HepG2 (cell line): ENCODE data around the gene PASK. TPM values are rescaled to one million over a fixed set of nuclear protein-coding genes. Genes with fewer than 3 reads are reported as not detected.

Experiments used
- EHMT2 ChIP-seq: fragments of 200-600 bp; sonication (generic); IDR thresholded peaks from 2 replicates; pipeline ENCODE4 v1.7.0; 2017; ENCODE audit warnings: antibody characterized with exemption, low read depth, low read length, borderline replicate concordance
- PHB2 ChIP-seq: fragments of 450-650 bp; IDR thresholded peaks from 2 replicates; pipeline ENCODE4 v1.6.1; 2018; ENCODE audit not compliant: partially characterized antibody
- PRMT3 ChIP-seq: sonication (generic); formaldehyde crosslinking; IDR thresholded peaks from 2 replicates; pipeline ENCODE4 v1.8.1; 2022; ENCODE audit warnings: low read depth, mild to moderate bottlenecking, moderate library complexity, missing genetic modification reagents, borderline replicate concordance
- RCOR2 ChIP-seq: IDR thresholded peaks from 2 replicates; pipeline ENCODE4 v1.6.1; 2016; ENCODE audit warnings: missing biosample characterization, missing genetic modification reagents
- REXO4 ChIP-seq: sonication (generic); formaldehyde crosslinking; IDR thresholded peaks from 2 replicates; pipeline ENCODE4 v1.8.0; 2022; ENCODE audit warnings: missing genetic modification reagents, mild to moderate bottlenecking, borderline replicate concordance
- ZFP36L2 ChIP-seq: sonication (generic); formaldehyde crosslinking; IDR thresholded peaks from 2 replicates; pipeline ENCODE4 v1.4.0; 2020; ENCODE audit warnings: missing genetic modification reagents
- ZMYM2 ChIP-seq: sonication (generic); formaldehyde crosslinking; IDR thresholded peaks from 2 replicates; pipeline ENCODE4 v1.8.0; 2022; ENCODE audit warnings: mild to moderate bottlenecking, missing genetic modification reagents
- ZNF224 ChIP-seq: sonication (generic); formaldehyde crosslinking; IDR thresholded peaks from 2 replicates; pipeline ENCODE4 v1.5.0; 2020; ENCODE audit warnings: mild to moderate bottlenecking, missing genetic modification reagents
- ZNF264 ChIP-seq: sonication (generic); formaldehyde crosslinking; IDR thresholded peaks from 2 replicates; pipeline ENCODE4 v1.4.0; 2020; ENCODE audit warnings: missing genetic modification reagents
- ZNF557 ChIP-seq: sonication (generic); formaldehyde crosslinking; IDR thresholded peaks from 2 replicates; pipeline ENCODE4 v1.4.0; 2020; ENCODE audit warnings: missing genetic modification reagents
- polyA plus RNA-seq, 8 experiments: library from polyadenylated mRNA; depleted of rRNA in 3 of 8; stranded (reverse) in 7 of 8; unstranded in 1 of 8; fragments of >200 nt; fragmentation: Illumina TruSeq in 4 of 8; extraction: Trizol in 4 of 8; gene quantifications; 2 replicates each; pipeline versions ENCODE4 v1.2.1 to v1.2.3, GENCODE V29; 2011 to 2016; ENCODE audit warnings: low read depth in 4 of 8, missing spikeins in 1 of 8, mixed read lengths in 1 of 8; ENCODE audit not compliant: insufficient read depth in 1 of 8
- total RNA-seq, 5 experiments: library from RNA; depleted of rRNA; stranded (reverse); fragments of >200 nt; fragmentation: Illumina TruSeq; extraction: Trizol; gene quantifications; 2 replicates each; pipeline ENCODE4 v1.2.3, GENCODE V29; 2016; ENCODE audit warnings: low read depth in 1 of 5
- TF ChIP-seq, protein P1 (sequence below): sonication (generic); formaldehyde crosslinking; IDR thresholded peaks from 2 replicates; pipeline ENCODE4 v1.4.0; 2020; ENCODE audit warnings: mild to moderate bottlenecking, missing genetic modification reagents, borderline replicate concordance
- TF ChIP-seq, protein P2 (sequence below): sonication (generic); formaldehyde crosslinking; IDR thresholded peaks from 2 replicates; pipeline ENCODE4 v1.4.0; 2020; ENCODE audit warnings: missing genetic modification reagents
- TF ChIP-seq, protein P3 (sequence below): sonication (generic); formaldehyde crosslinking; IDR thresholded peaks from 2 replicates; pipeline ENCODE4 v1.5.0; 2020; ENCODE audit warnings: mild to moderate bottlenecking, missing genetic modification reagents
- TF ChIP-seq, protein P4 (sequence below): fragments of 450-650 bp; IDR thresholded peaks from 2 replicates; pipeline ENCODE4 v1.6.1; 2016
- TF ChIP-seq, protein P5 (sequence below): sonication (generic); formaldehyde crosslinking; IDR thresholded peaks from 2 replicates; pipeline ENCODE4 v1.4.0; 2020; ENCODE audit warnings: missing genetic modification reagents

The PASK gene
- total and polyA plus RNA-seq, 2 of the 13 experiments (the other 11 are each of a cell fraction or from before 2014, with no cell fraction given), result 6.9 to 17.0 TPM

DNA sequence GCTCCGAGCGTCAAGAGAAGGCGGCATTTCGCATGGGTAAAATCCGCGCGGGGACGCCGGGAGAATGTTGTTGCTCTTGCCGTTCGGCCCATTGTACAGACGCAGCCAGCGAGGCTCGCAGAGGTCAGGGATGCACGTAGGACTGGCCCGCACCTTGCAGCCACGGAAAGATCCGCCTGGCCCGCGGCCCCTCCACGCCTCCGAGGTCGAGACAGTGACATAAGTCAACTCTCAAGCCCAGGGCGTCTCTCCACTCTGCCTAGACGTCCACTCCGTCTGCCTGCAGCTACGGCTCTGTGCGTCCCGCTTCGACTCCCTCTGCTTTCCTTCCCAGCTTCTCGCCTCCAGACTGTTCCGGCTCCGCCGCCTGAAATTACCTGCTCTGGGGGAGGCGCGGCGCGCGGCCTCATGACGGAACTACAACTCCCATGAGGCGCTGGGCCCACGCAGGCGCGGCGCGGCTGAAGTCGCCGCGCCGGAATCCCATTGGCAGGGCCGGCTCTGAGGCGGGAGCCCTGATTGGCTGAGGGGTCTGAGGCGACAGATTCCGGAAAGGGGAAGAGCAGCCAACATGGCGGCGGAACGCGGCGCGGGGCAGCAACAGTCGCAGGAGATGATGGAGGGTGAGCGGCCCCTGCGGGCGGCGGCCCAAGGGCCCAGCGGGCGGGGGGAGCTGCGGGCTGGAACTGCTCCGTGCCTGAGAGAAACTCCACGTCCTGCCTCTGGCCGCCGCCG lies 820 bp upstream of the PASK start, which contains the start of gene PPP1R7 (continued):
- TF ChIP-seq, protein P1, sequence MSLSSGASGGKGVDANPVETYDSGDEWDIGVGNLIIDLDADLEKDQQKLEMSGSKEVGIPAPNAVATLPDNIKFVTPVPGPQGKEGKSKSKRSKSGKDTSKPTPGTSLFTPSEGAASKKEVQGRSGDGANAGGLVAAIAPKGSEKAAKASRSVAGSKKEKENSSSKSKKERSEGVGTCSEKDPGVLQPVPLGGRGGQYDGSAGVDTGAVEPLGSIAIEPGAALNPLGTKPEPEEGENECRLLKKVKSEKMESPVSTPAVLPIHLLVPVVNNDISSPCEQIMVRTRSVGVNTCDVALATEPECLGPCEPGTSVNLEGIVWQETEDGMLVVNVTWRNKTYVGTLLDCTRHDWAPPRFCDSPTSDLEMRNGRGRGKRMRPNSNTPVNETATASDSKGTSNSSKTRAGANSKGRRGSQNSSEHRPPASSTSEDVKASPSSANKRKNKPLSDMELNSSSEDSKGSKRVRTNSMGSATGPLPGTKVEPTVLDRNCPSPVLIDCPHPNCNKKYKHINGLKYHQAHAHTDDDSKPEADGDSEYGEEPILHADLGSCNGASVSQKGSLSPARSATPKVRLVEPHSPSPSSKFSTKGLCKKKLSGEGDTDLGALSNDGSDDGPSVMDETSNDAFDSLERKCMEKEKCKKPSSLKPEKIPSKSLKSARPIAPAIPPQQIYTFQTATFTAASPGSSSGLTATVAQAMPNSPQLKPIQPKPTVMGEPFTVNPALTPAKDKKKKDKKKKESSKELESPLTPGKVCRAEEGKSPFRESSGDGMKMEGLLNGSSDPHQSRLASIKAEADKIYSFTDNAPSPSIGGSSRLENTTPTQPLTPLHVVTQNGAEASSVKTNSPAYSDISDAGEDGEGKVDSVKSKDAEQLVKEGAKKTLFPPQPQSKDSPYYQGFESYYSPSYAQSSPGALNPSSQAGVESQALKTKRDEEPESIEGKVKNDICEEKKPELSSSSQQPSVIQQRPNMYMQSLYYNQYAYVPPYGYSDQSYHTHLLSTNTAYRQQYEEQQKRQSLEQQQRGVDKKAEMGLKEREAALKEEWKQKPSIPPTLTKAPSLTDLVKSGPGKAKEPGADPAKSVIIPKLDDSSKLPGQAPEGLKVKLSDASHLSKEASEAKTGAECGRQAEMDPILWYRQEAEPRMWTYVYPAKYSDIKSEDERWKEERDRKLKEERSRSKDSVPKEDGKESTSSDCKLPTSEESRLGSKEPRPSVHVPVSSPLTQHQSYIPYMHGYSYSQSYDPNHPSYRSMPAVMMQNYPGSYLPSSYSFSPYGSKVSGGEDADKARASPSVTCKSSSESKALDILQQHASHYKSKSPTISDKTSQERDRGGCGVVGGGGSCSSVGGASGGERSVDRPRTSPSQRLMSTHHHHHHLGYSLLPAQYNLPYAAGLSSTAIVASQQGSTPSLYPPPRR (CRISPR knock-in tag), result no peak
- no peak for TF ChIP-seq REXO4 (CRISPR knock-in tag)
- TF ChIP-seq, protein P2, sequence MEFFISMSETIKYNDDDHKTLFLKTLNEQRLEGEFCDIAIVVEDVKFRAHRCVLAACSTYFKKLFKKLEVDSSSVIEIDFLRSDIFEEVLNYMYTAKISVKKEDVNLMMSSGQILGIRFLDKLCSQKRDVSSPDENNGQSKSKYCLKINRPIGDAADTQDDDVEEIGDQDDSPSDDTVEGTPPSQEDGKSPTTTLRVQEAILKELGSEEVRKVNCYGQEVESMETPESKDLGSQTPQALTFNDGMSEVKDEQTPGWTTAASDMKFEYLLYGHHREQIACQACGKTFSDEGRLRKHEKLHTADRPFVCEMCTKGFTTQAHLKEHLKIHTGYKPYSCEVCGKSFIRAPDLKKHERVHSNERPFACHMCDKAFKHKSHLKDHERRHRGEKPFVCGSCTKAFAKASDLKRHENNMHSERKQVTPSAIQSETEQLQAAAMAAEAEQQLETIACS (CRISPR knock-in tag), result peak; percentile 61; the same call in 1 of the 2 replicates
- TF ChIP-seq, protein P3, sequence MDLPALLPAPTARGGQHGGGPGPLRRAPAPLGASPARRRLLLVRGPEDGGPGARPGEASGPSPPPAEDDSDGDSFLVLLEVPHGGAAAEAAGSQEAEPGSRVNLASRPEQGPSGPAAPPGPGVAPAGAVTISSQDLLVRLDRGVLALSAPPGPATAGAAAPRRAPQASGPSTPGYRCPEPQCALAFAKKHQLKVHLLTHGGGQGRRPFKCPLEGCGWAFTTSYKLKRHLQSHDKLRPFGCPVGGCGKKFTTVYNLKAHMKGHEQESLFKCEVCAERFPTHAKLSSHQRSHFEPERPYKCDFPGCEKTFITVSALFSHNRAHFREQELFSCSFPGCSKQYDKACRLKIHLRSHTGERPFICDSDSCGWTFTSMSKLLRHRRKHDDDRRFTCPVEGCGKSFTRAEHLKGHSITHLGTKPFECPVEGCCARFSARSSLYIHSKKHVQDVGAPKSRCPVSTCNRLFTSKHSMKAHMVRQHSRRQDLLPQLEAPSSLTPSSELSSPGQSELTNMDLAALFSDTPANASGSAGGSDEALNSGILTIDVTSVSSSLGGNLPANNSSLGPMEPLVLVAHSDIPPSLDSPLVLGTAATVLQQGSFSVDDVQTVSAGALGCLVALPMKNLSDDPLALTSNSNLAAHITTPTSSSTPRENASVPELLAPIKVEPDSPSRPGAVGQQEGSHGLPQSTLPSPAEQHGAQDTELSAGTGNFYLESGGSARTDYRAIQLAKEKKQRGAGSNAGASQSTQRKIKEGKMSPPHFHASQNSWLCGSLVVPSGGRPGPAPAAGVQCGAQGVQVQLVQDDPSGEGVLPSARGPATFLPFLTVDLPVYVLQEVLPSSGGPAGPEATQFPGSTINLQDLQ (CRISPR knock-in tag), result peak; percentile 38; the same call in 1 of the 2 replicates
- no peak for TF ChIP-seq EHMT2
- TF ChIP-seq, protein P4, sequence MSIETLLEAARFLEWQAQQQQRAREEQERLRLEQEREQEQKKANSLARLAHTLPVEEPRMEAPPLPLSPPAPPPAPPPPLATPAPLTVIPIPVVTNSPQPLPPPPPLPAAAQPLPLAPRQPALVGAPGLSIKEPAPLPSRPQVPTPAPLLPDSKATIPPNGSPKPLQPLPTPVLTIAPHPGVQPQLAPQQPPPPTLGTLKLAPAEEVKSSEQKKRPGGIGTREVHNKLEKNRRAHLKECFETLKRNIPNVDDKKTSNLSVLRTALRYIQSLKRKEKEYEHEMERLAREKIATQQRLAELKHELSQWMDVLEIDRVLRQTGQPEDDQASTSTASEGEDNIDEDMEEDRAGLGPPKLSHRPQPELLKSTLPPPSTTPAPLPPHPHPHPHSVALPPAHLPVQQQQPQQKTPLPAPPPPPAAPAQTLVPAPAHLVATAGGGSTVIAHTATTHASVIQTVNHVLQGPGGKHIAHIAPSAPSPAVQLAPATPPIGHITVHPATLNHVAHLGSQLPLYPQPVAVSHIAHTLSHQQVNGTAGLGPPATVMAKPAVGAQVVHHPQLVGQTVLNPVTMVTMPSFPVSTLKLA, result no peak
- TF ChIP-seq, protein P5, sequence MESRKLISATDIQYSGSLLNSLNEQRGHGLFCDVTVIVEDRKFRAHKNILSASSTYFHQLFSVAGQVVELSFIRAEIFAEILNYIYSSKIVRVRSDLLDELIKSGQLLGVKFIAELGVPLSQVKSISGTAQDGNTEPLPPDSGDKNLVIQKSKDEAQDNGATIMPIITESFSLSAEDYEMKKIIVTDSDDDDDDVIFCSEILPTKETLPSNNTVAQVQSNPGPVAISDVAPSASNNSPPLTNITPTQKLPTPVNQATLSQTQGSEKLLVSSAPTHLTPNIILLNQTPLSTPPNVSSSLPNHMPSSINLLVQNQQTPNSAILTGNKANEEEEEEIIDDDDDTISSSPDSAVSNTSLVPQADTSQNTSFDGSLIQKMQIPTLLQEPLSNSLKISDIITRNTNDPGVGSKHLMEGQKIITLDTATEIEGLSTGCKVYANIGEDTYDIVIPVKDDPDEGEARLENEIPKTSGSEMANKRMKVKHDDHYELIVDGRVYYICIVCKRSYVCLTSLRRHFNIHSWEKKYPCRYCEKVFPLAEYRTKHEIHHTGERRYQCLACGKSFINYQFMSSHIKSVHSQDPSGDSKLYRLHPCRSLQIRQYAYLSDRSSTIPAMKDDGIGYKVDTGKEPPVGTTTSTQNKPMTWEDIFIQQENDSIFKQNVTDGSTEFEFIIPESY (CRISPR knock-in tag), result no peak
- peak; percentile 47; the same call in 1 of the 2 replicates for TF ChIP-seq ZNF264 (CRISPR knock-in tag)
- no peak for TF ChIP-seq PHB2
- TF ChIP-seq RCOR2 (CRISPR knock-in tag), result peak; percentile 82
- TF ChIP-seq ZFP36L2 (CRISPR knock-in tag), result peak; percentile 47; the same call in 1 of the 2 replicates
- 0 out of 2 replicates have a peak, but pooled peaks have one; percentile 65 for TF ChIP-seq ZMYM2 (CRISPR knock-in tag)
- TF ChIP-seq ZNF224 (CRISPR knock-in tag), result no peak
- no peak for TF ChIP-seq ZNF557 (CRISPR knock-in tag)
- no peak for TF ChIP-seq PRMT3
